PC-9 (cell line): ENCODE results near the gene ZNF593OS. TPM values are rescaled to one million over a fixed set of nuclear protein-coding genes. Genes with fewer than 3 reads are reported as not detected.

Experiments
- BruUV-seq: library from RNA; stranded (reverse); fragments of 400-500 nt; replicated peaks from 2 replicates; lab custom pipeline; 2021; lab: Mats Ljungman, UMichigan
- CTCF ChIA-PET: fragments of 300-600 bp; sonication (Branson Sonifier 250); formaldehyde crosslinking; loops from one replicate; lab custom pipeline; 2022; ENCODE audit warnings: antibody characterized with exemption; lab: Charles Lee
- POLR2A ChIA-PET: fragments of 300-600 bp; sonication (Branson Sonifier 250); formaldehyde crosslinking; loops from one replicate; lab custom pipeline; 2022; ENCODE audit warnings: antibody characterized with exemption; ENCODE audit not compliant: unreplicated experiment; lab: Charles Lee
- DNase-seq, 2 experiments: peaks; one replicate each; pipeline versions ENCODE4 v3.0.0 to v3.0.0-alpha.2; 2015 to 2022; ENCODE audit warnings: mixed read lengths in 1 of 2
- H2AFZ ChIP-seq: fragments of 200-600 bp; sonication (generic); 2 replicates; pipeline ENCODE4 v1.8.1; 2017; ENCODE audit warnings: antibody characterized with exemption
- H3F3A ChIP-seq: fragments of 200-600 bp; sonication (generic); 2 replicates; pipeline ENCODE4 v1.8.1; 2017; ENCODE audit warnings: antibody characterized with exemption, mild to moderate bottlenecking, low read depth; ENCODE audit not compliant: insufficient read depth
- H3K27ac ChIP-seq: fragments of 200-600 bp; sonication (generic); 2 replicates; pipeline ENCODE4 v1.6.1; 2016; ENCODE audit warnings: mixed run types
- H3K27me3 ChIP-seq: fragments of 200-600 bp; sonication (generic); 2 replicates; pipeline ENCODE4 v1.6.1; 2016; ENCODE audit warnings: low read depth, mixed run types; ENCODE audit not compliant: insufficient read depth
- H3K36me3 ChIP-seq: fragments of 200-600 bp; sonication (generic); 2 replicates; pipeline ENCODE4 v1.6.1; 2016; ENCODE audit warnings: low read depth, mixed run types
- H3K4me1 ChIP-seq: fragments of 200-600 bp; sonication (generic); replicated peaks from 2 replicates; pipeline ENCODE4 v1.6.1; 2016; ENCODE audit warnings: mixed run types; ENCODE audit not compliant: insufficient read depth
- H3K4me2 ChIP-seq: fragments of 200-600 bp; sonication (generic); 2 replicates; pipeline ENCODE4 v1.6.1; 2017; ENCODE audit warnings: mixed run types
- H3K4me3 ChIP-seq: fragments of 200-600 bp; sonication (generic); 2 replicates; pipeline ENCODE4 v1.6.1; 2016; ENCODE audit warnings: mixed run types
- H3K79me2 ChIP-seq: fragments of 200-600 bp; sonication (generic); 2 replicates; pipeline ENCODE4 v1.6.1; 2017; ENCODE audit warnings: low read depth, mixed run types
- H3K9me2 ChIP-seq: fragments of 200-600 bp; sonication (generic); 2 replicates; pipeline ENCODE4 v1.8.1; 2017; ENCODE audit warnings: mild to moderate bottlenecking; ENCODE audit not compliant: insufficient read depth
- H3K9me3 ChIP-seq: fragments of 200-600 bp; sonication (generic); 2 replicates; pipeline ENCODE4 v1.8.1; 2016; ENCODE audit warnings: low read depth; ENCODE audit not compliant: insufficient read depth
- H4K20me1 ChIP-seq: fragments of 200-600 bp; sonication (generic); 2 replicates; pipeline ENCODE4 v1.8.1; 2017; ENCODE audit not compliant: insufficient read depth
- CTCF ChIP-seq: fragments of 200-600 bp; sonication (generic); conservative IDR thresholded peaks from 2 replicates; pipeline ENCODE4 v1.6.1; 2017; ENCODE audit warnings: mixed run types, antibody characterized with exemption, mild to moderate bottlenecking, moderate library complexity
- EZH2 ChIP-seq: fragments of 200-600 bp; sonication (generic); IDR thresholded peaks from 2 replicates; pipeline ENCODE4 v1.8.0; 2017; ENCODE audit warnings: antibody characterized with exemption, low read depth
- intact Hi-C: fragments of 100-400 bp; cut with micrococcal nuclease; formaldehyde crosslinking; loops from one replicate; pipeline ENCODE4 v1.10.0; 2022; ENCODE audit not compliant: unreplicated experiment
- total RNA-seq: library from RNA; stranded (reverse); gene quantifications from 2 replicates; pipeline ENCODE4 v1.2.3, GENCODE V29; 2021

ZNF593OS gene
- total RNA-seq, 1 experiment from 2014 or later, result not detected

GRCh38 chr1:26195805-26196204, 24.2 kb upstream of the ZNF593OS start:
- no peak overlapping the region for H3K4me3 ChIP-seq
- ChIA-PET CTCF (interaction anchor here (0.7 kb wide), 1 partner anchor 10 kb away, joined by 22 read pairs; no protein-coding TSS in a partner anchor), POLR2A (no interaction called here)

GRCh38 chr1:26191739-26192138, 20.1 kb upstream of the ZNF593OS start:
- Histone ChIP-seq H3K27ac (no peak overlapping the region), H3K9me3 (no peaks in the 10 kb centered on the region), H3K79me2 (no peaks in the 10 kb centered on the region), H3K9me2 (no peaks in the 10 kb centered on the region), H2AFZ (no peak overlapping the region), H3F3A (no peaks in the 10 kb centered on the region), H4K20me1 (no peaks in the 10 kb centered on the region), H3K4me3 (no peak overlapping the region), H3K4me2 (no peak overlapping the region), H3K27me3 (no peaks in the 10 kb centered on the region), H3K4me1 (no peaks in the 10 kb centered on the region), H3K36me3 (no peaks in the 10 kb centered on the region)
- no TSS peak for BruUV-seq
- CTCF ChIA-PET, result no interaction called here
- POLR2A ChIA-PET, result no interaction called here
- intact Hi-C loops, result no loop called here
- TF ChIP-seq EZH2 (no peak), CTCF (no peak)
- DNase-seq, result no peak

More at GRCh38 chr1:26195805-26196204, 24.2 kb upstream of the ZNF593OS start:
- Histone ChIP-seq H3K9me2 (no peaks in the 10 kb centered on the region), H3F3A (no peaks in the 10 kb centered on the region), H3K4me1 (no peaks in the 10 kb centered on the region), H3K9me3 (no peaks in the 10 kb centered on the region), H3K4me2 (no peak overlapping the region), H4K20me1 (no peaks in the 10 kb centered on the region), H3K36me3 (no peaks in the 10 kb centered on the region), H3K27ac (no peak overlapping the region), H3K27me3 (no peaks in the 10 kb centered on the region), H3K79me2 (no peaks in the 10 kb centered on the region), H2AFZ (no peak overlapping the region)
- intact Hi-C loops, result no loop called here
- BruUV-seq, result no TSS peak
- DNase-seq, result no peak
- TF ChIP-seq CTCF, result no peak
- TF ChIP-seq EZH2, result no peak

- Histone ChIP-seq H3K9me2 (no peaks in the 10 kb centered on the region), H4K20me1 (no peaks in the 10 kb centered on the region), H2AFZ (no peak within 1 kb of the TSS), H3K4me2 (no peak within 1 kb of the TSS), H3K79me2 (no peaks in the 10 kb centered on the region), H3K27ac (no peak within 1 kb of the TSS), H3F3A (no peaks in the 10 kb centered on the region), H3K27me3 (no peaks in the 10 kb centered on the region), H3K9me3 (no peaks in the 10 kb centered on the region), H3K36me3 (no peaks in the 10 kb centered on the region), H3K4me3 (no peak within 1 kb of the TSS), H3K4me1 (no peaks in the 10 kb centered on the region)
- ChIA-PET CTCF (interaction anchor here (0.6 to 1.0 kb wide), 2 partner anchors 43 to 74 kb away, joined by 4 to 5 read pairs; no protein-coding TSS in a partner anchor), POLR2A (interaction anchor here (0.7 kb wide), 1 partner anchor 44 kb away, joined by 4 read pairs; no protein-coding TSS in a partner anchor)
- TF ChIP-seq CTCF (no peak), EZH2 (no peak)
- no peak for DNase-seq
- no TSS peak for BruUV-seq
- intact Hi-C loops, result no loop called here
Observed at GRCh38 chr1:26190373-26190987, 18.8 kb upstream of the ZNF593OS start, which contains the start of gene CATSPER4. TSS of gene CATSPER4 (plus strand) at chr1:26190602. CDS start at chr1:26190628, 26 bp downstream.
